MM.1S (cell line): Measurements from ENCODE around the gene XXYLT1.

Experiments used
- CTCF ChIP-seq: fragments of 300-600 bp; sonication (generic); IDR thresholded peaks from 2 replicates; pipeline ENCODE4 v1.5.1; 2016; ENCODE audit warnings: antibody characterized with exemption, low read length, mixed read lengths
- EZH2 ChIP-seq: fragments of 300-600 bp; sonication (generic); optimal IDR thresholded peaks from 2 replicates; pipeline ENCODE3; 2017; ENCODE audit warnings: low read depth, mild to moderate bottlenecking, antibody characterized with exemption, low read length, mixed read lengths
- EZH2phosphoT487 ChIP-seq: fragments of 300-600 bp; sonication (generic); IDR thresholded peaks from 2 replicates; pipeline ENCODE4 v1.6.1; 2018; ENCODE audit warnings: antibody characterized with exemption, low read length

- TF ChIP-seq CTCF (no peak), EZH2phosphoT487 (no peak), EZH2 (no peak)
Measured at GRCh38 chr3:195032955-195033354, 238.0 kb downstream of the XXYLT1 start.
